ENCODE results near the gene SH3RF1. TPM values are rescaled to one million over a fixed set of nuclear protein-coding genes. Genes with fewer than 3 reads are reported as not detected.
A peak's percentile ranks its signal among the peaks of the same experiment; 100 is the strongest.

SH3RF1 gene
- total and polyA plus RNA-seq, 2 experiments from 2014 or later: 7.8 to 12.4 TPM

DNA sequence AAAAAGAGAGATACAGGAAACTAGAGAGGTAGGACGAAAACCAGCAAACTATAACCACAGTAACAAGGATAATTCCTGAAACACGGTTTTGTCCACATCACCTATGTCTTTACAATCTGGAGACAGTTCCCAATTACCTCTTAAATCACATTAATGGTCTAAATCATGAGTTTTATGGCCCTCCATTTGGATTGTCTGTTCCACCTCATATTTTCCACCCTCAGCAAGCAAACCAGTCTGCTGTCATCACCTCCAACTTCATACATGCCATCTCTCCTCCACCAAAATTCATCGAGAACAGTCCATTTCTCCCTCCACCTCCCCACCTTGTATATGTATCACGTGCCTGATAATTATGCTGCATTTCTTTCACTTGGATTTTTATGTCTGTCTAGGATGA, 107.3 kb downstream of the SH3RF1 start:
- Histone ChIP-seq H3K4me2 (no peak overlapping the region), H2AFZ (no peak overlapping the region), H3K4me3 (no peak overlapping the region), H3K27me3 (ENCODE audit: insufficient read depth) (no peaks in the 10 kb centered on the region), H3F3A (replicated peaks; ENCODE audit: low read depth) (no peaks in the 10 kb centered on the region), H3K4me1 (ENCODE audit: insufficient read depth) (peaks cover 23% of the 10 kb centered on the region), H3K9me2 (ENCODE audit: insufficient read depth) (no peaks in the 10 kb centered on the region; the same call in 1 of the 2 replicates), H3K79me2 (replicated peaks; ENCODE audit: insufficient read depth) (peaks cover 6% of the 10 kb centered on the region), H3K27ac (ENCODE audit: low read depth) (no peak overlapping the region), H4K20me1 (replicated peaks; ENCODE audit: insufficient read depth) (0 out of 2 replicates have a peak, but pooled peaks cover 4% of the 10 kb centered on the region), H3K36me3 (ENCODE audit: insufficient read depth) (no peaks in the 10 kb centered on the region)
- Mint-ChIP-seq H3K36me3 (ENCODE audit: low read depth) (no peaks in the 10 kb centered on the region), H3K27ac (no peak overlapping the region), H3K4me1 (peaks cover 18% of the 10 kb centered on the region; the same call in 2 of the 3 replicates), H3K9me3 (no peaks in the 10 kb centered on the region), H3K4me3 (no peak overlapping the region), H3K27me3 (ENCODE audit: insufficient read depth, low read depth, poor library complexity) (no peaks in the 10 kb centered on the region)
- TF ChIP-seq JUNB (IDR thresholded peaks at IDR 0.05; ENCODE audit: unreplicated experiment): no peak
- no peak for TF ChIP-seq STAT1 (IDR thresholded peaks at IDR 0.05; ENCODE audit: unreplicated experiment)
- TF ChIP-seq, protein P1, sequence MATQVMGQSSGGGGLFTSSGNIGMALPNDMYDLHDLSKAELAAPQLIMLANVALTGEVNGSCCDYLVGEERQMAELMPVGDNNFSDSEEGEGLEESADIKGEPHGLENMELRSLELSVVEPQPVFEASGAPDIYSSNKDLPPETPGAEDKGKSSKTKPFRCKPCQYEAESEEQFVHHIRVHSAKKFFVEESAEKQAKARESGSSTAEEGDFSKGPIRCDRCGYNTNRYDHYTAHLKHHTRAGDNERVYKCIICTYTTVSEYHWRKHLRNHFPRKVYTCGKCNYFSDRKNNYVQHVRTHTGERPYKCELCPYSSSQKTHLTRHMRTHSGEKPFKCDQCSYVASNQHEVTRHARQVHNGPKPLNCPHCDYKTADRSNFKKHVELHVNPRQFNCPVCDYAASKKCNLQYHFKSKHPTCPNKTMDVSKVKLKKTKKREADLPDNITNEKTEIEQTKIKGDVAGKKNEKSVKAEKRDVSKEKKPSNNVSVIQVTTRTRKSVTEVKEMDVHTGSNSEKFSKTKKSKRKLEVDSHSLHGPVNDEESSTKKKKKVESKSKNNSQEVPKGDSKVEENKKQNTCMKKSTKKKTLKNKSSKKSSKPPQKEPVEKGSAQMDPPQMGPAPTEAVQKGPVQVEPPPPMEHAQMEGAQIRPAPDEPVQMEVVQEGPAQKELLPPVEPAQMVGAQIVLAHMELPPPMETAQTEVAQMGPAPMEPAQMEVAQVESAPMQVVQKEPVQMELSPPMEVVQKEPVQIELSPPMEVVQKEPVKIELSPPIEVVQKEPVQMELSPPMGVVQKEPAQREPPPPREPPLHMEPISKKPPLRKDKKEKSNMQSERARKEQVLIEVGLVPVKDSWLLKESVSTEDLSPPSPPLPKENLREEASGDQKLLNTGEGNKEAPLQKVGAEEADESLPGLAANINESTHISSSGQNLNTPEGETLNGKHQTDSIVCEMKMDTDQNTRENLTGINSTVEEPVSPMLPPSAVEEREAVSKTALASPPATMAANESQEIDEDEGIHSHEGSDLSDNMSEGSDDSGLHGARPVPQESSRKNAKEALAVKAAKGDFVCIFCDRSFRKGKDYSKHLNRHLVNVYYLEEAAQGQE (IDR thresholded peaks at IDR 0.05; ENCODE audit: unreplicated experiment): no peak
- TF ChIP-seq CREB1 (CRISPR knock-in tag; IDR thresholded peaks at IDR 0.05; ENCODE audit: low read depth): no peak
- TF ChIP-seq, protein P2, sequence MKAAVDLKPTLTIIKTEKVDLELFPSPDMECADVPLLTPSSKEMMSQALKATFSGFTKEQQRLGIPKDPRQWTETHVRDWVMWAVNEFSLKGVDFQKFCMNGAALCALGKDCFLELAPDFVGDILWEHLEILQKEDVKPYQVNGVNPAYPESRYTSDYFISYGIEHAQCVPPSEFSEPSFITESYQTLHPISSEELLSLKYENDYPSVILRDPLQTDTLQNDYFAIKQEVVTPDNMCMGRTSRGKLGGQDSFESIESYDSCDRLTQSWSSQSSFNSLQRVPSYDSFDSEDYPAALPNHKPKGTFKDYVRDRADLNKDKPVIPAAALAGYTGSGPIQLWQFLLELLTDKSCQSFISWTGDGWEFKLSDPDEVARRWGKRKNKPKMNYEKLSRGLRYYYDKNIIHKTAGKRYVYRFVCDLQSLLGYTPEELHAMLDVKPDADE (IDR thresholded peaks at IDR 0.05): no peak
- TF ChIP-seq EZH2 (IDR thresholded peaks at IDR 0.05; ENCODE audit: low read depth, unreplicated experiment): no peak
- no peak for TF ChIP-seq ZNF114 (CRISPR knock-in tag; IDR thresholded peaks at IDR 0.05)
- TF ChIP-seq ZNF331 (CRISPR knock-in tag; IDR thresholded peaks at IDR 0.05; ENCODE audit: low read depth): no peak
- TF ChIP-seq, protein P3, sequence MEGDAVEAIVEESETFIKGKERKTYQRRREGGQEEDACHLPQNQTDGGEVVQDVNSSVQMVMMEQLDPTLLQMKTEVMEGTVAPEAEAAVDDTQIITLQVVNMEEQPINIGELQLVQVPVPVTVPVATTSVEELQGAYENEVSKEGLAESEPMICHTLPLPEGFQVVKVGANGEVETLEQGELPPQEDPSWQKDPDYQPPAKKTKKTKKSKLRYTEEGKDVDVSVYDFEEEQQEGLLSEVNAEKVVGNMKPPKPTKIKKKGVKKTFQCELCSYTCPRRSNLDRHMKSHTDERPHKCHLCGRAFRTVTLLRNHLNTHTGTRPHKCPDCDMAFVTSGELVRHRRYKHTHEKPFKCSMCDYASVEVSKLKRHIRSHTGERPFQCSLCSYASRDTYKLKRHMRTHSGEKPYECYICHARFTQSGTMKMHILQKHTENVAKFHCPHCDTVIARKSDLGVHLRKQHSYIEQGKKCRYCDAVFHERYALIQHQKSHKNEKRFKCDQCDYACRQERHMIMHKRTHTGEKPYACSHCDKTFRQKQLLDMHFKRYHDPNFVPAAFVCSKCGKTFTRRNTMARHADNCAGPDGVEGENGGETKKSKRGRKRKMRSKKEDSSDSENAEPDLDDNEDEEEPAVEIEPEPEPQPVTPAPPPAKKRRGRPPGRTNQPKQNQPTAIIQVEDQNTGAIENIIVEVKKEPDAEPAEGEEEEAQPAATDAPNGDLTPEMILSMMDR (conservative IDR thresholded peaks at IDR 0.05; ENCODE audit: low read depth in 2 of 2): no peak
- DNase-seq (ENCODE audit: low spot score) (no peak), ATAC-seq (no peak)

DNA sequence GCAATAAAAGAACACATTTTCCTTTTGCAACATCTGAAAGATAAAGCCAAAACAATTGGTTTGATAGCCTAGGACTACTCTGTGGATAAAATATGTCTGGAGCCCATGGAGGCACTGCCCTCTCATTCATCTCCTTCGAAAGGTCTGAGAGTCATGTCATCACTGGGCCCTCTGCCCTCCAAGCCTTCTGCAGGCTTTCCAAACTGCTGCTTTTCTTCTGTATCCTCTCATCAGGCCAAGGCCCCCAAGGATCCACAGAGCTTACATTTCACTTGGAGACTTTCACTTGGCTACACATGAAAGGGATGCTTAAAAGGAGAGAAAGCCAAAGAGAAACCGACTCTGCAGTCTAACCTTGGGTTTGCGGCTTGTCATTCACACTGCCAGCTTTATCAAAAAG, 109.9 kb downstream of the SH3RF1 start:
- Mint-ChIP-seq H3K27ac (no peak overlapping the region), H3K9me3 (no peaks in the 10 kb centered on the region), H3K4me3 (no peak overlapping the region), H3K36me3 (ENCODE audit: low read depth) (no peaks in the 10 kb centered on the region), H3K4me1 (peaks cover 18% of the 10 kb centered on the region; the same call in 2 of the 3 replicates), H3K27me3 (ENCODE audit: insufficient read depth, low read depth, poor library complexity) (no peaks in the 10 kb centered on the region)
- Histone ChIP-seq H3K27ac (ENCODE audit: low read depth) (peak overlapping the region; percentile 58; the same call in 1 of the 2 replicates), H3K36me3 (ENCODE audit: insufficient read depth) (no peaks in the 10 kb centered on the region), H2AFZ (no peak overlapping the region), H3K4me3 (no peak overlapping the region), H3K4me1 (ENCODE audit: insufficient read depth) (peaks cover 23% of the 10 kb centered on the region), H3K4me2 (no peak overlapping the region), H3K79me2 (replicated peaks; ENCODE audit: insufficient read depth) (peaks cover 12% of the 10 kb centered on the region), H4K20me1 (replicated peaks; ENCODE audit: insufficient read depth) (0 out of 2 replicates have a peak, but pooled peaks cover 4% of the 10 kb centered on the region), H3K27me3 (ENCODE audit: insufficient read depth) (no peaks in the 10 kb centered on the region), H3K9me2 (ENCODE audit: insufficient read depth) (no peaks in the 10 kb centered on the region; the same call in 1 of the 2 replicates), H3F3A (replicated peaks; ENCODE audit: low read depth) (no peaks in the 10 kb centered on the region)
- DNase-seq (ENCODE audit: low spot score) (no peak), ATAC-seq (no peak)
- no peak for TF ChIP-seq CREB1 (CRISPR knock-in tag; IDR thresholded peaks at IDR 0.05; ENCODE audit: low read depth)
- TF ChIP-seq EZH2phosphoT487 (IDR thresholded peaks at IDR 0.05; ENCODE audit: unreplicated experiment): no peak
- no peak for TF ChIP-seq JUNB (IDR thresholded peaks at IDR 0.05; ENCODE audit: unreplicated experiment)

Data from GM23338 (cell line).